Measurements from ENCODE around the gene VTN.

VTN gene

GRCh38 chr17:28407130-28407973, 37.2 kb upstream of the VTN start:
- H3K4me3 ChIP-seq (ENCODE audit: low read depth, low read length), result no peak overlapping the region
- in situ Hi-C loops (cut with HindIII; ENCODE audit: low sequenced_read_pairs), result no loop called here
- TF ChIP-seq CTCF (IDR thresholded peaks at IDR 0.05; ENCODE audit: low read depth, low read length, missing control alignments), result no peak
- DNase-seq (ENCODE audit: low read depth), result no peak

GRCh38 chr17:28406473-28406814, 36.3 kb upstream of the VTN start:
- in situ Hi-C loops (cut with HindIII; ENCODE audit: low sequenced_read_pairs), result no loop called here
- DNase-seq (ENCODE audit: low read depth), result no peak

DNA sequence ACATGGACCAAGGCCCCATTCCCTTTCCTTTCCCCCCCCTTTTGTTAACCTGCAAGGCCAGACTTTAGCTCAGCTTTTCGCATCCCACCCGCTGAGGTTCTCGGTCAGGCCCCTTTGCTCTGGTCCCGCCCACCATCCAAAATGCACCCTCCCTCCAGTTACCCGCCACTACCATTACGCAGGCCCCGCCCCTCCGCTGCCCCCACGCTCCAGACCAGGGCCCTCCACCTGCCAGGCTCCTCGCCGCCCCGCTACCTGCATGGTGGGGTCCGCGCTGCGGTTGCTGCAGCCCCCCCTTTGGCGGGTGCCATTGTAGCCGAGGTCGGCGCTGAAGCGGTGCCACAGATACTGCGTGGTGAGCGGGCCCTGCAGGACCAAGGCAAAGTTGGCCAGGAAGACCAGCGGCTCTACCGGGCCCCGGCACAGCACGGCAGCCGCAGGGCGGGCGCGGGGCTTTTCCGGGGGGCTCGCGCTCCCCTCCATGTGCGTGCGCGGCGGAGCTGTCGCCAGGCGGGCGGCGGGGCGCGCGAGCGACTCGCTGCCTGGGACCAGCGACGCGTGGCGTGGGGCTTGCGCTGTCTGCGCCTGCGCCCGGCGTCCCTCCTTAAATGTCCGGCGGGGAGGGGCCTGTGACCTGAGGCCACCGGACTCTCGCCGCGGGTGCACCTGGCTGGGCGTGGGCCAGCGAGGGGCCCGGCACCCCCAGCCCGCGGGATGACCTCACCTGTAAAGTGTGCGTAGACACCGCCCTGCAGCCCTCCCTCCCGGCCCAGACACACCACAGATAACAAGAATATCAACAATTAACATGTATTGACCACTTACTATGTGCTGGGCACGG, 35.7 kb upstream of the VTN start, which contains the start of gene SLC46A1:
TSS of gene SLC46A1 (minus strand) at position 581 of the 841 bp plus-strand sequence. CDS start at position 483, 98 bp downstream.
- in situ Hi-C loops (cut with HindIII; ENCODE audit: low sequenced_read_pairs), result no loop called here
- no peak for TF ChIP-seq CTCF (IDR thresholded peaks at IDR 0.05; ENCODE audit: low read depth, low read length, missing control alignments)
- no peak for DNase-seq (ENCODE audit: low read depth)
- peak within 1 kb of the TSS; percentile 60 for H3K4me3 ChIP-seq (ENCODE audit: low read depth, low read length)

More at GRCh38 chr17:28406473-28406814, 36.3 kb upstream of the VTN start:
- peak overlapping the region; percentile 60 for H3K4me3 ChIP-seq (ENCODE audit: low read depth, low read length)
- no peak for TF ChIP-seq CTCF (IDR thresholded peaks at IDR 0.05; ENCODE audit: low read depth, low read length, missing control alignments)

DNA sequence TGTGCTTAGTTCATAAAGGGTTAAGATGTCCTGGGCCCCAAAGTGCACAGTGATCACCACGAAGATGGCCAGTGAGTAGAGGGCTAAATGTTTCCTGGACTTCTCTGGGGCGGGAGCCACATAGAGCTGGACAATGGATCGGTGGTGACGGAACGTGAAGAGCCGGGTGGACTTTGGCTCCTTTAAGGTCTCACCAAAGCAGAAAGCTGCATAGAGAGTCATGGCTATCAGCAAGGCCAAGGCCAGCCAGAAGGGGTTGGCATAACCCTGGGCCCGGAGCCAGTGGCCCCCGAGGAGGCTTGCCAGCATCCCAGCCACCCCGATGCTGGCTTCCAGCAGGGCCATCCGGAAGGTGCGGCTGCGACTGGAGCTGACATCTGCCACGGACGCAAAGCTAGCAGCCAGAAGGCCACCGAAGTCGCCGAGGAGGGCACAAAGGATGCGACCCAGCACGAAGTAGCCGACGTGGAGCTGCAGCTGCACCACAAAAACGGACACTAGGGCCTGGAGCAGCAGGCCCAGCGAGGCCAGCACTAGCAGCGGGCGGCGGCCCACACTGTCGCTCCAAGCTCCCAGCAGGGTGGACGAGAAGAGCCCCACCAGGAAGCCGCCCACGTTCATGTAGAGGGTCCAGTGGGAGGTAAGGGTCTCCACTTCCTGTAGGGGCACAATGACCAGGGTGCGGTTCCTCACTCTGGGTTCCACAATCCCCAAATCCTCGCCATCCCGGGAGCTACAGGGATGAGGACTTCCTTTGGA, 34.9 kb upstream of the VTN start:
- no peak for TF ChIP-seq CTCF (IDR thresholded peaks at IDR 0.05; ENCODE audit: low read depth, low read length, missing control alignments)
- in situ Hi-C loops (cut with HindIII; ENCODE audit: low sequenced_read_pairs), result no loop called here
- DNase-seq (ENCODE audit: low read depth), result no peak
- peak overlapping the region; percentile 60 for H3K4me3 ChIP-seq (ENCODE audit: low read depth, low read length)

GRCh38 chr17:28404461-28404811, 34.3 kb upstream of the VTN start:
- in situ Hi-C loops (cut with HindIII; ENCODE audit: low sequenced_read_pairs), result no loop called here
- TF ChIP-seq CTCF (IDR thresholded peaks at IDR 0.05; ENCODE audit: low read depth, low read length, missing control alignments), result no peak
- no peak overlapping the region for H3K4me3 ChIP-seq (ENCODE audit: low read depth, low read length)
- DNase-seq (ENCODE audit: low read depth), result no peak

GRCh38 chr17:28404007-28404406, 33.9 kb upstream of the VTN start:
- TF ChIP-seq CTCF (IDR thresholded peaks at IDR 0.05; ENCODE audit: low read depth, low read length, missing control alignments), result no peak
- H3K4me3 ChIP-seq (ENCODE audit: low read depth, low read length), result no peak overlapping the region

More at GRCh38 chr17:28404007-28404406, 33.9 kb upstream of the VTN start:
- in situ Hi-C loops (cut with HindIII; ENCODE audit: low sequenced_read_pairs), result no loop called here
- no peak for DNase-seq (ENCODE audit: low read depth)
